ENCODE results near the gene RPS2. TPM values are rescaled to one million over a fixed set of nuclear protein-coding genes. Genes with fewer than 3 reads are reported as not detected.

The RPS2 gene
- total RNA-seq, 1 experiment from 2014 or later = 4,395 TPM

DNA sequence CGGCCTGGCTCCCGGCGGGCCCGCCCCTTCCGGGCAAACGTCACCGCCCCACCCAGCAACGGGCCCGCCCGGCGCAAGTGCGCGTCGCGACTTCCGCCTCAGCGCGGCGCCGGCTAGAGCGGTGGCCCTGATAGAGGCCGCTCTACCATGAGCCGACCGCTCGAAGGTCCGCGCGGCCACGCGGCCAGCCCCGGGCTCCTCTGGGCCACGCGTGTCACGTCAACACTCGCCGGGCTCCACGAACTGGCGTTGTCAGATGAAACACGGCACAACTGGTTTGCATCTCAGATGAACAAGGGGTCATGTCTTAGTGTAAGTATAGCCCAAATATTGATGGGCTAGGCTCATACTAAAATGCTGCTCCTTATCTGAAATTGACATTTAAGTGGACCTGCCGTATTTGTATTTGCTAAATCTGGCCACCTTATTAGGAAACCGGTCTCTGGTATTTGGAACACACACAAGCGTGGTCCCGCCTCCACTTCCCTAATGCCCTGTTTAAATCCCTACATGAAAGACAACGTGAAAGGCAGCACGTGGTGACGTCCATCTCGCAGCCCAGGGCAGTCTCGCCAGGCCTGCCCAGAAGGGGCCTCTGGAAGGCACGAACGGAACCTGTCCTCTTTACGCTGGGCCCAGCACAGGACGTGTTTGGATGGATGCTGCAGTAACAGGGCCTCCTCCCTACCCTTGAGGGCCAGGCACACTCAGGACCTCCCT, 45.3 kb upstream of the RPS2 start, which contains the start of gene ZNF598 (continued):
- 0 out of 2 replicates have a peak, but pooled peaks have one; percentile 76 for TF ChIP-seq ARID4B (CRISPR knock-in tag; IDR thresholded peaks at IDR 0.05; ENCODE audit: borderline replicate concordance)
- no peak for TF ChIP-seq ESRRA (CRISPR knock-in tag; IDR thresholded peaks at IDR 0.05; ENCODE audit: borderline replicate concordance)
- TF ChIP-seq, protein P1, sequence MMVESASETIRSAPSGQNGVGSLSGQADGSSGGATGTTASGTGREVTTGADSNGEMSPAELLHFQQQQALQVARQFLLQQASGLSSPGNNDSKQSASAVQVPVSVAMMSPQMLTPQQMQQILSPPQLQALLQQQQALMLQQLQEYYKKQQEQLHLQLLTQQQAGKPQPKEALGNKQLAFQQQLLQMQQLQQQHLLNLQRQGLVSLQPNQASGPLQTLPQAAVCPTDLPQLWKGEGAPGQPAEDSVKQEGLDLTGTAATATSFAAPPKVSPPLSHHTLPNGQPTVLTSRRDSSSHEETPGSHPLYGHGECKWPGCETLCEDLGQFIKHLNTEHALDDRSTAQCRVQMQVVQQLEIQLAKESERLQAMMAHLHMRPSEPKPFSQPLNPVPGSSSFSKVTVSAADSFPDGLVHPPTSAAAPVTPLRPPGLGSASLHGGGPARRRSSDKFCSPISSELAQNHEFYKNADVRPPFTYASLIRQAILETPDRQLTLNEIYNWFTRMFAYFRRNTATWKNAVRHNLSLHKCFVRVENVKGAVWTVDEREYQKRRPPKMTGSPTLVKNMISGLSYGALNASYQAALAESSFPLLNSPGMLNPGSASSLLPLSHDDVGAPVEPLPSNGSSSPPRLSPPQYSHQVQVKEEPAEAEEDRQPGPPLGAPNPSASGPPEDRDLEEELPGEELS (CRISPR knock-in tag; IDR thresholded peaks at IDR 0.05) = no peak
- no peak for TF ChIP-seq ZBTB43 (CRISPR knock-in tag; IDR thresholded peaks at IDR 0.05)
- 0 out of 2 replicates have a peak, but pooled peaks have one; percentile 58 for TF ChIP-seq MYBL2 (CRISPR knock-in tag; IDR thresholded peaks at IDR 0.05)
- TF ChIP-seq EMX1 (CRISPR knock-in tag; IDR thresholded peaks at IDR 0.05) = no peak
- TF ChIP-seq NR2C2 (CRISPR knock-in tag; IDR thresholded peaks at IDR 0.05) = no peak
- TF ChIP-seq, protein P2, sequence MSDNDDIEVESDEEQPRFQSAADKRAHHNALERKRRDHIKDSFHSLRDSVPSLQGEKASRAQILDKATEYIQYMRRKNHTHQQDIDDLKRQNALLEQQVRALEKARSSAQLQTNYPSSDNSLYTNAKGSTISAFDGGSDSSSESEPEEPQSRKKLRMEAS (CRISPR knock-in tag; IDR thresholded peaks at IDR 0.05) = peak; percentile 92
- 0 out of 2 replicates have a peak, but pooled peaks have one; percentile 38 for TF ChIP-seq CREM (CRISPR knock-in tag; IDR thresholded peaks at IDR 0.05)
- peak; percentile 72 for TF ChIP-seq FOXK1 (CRISPR knock-in tag; IDR thresholded peaks at IDR 0.05)
- TF ChIP-seq, protein P3, sequence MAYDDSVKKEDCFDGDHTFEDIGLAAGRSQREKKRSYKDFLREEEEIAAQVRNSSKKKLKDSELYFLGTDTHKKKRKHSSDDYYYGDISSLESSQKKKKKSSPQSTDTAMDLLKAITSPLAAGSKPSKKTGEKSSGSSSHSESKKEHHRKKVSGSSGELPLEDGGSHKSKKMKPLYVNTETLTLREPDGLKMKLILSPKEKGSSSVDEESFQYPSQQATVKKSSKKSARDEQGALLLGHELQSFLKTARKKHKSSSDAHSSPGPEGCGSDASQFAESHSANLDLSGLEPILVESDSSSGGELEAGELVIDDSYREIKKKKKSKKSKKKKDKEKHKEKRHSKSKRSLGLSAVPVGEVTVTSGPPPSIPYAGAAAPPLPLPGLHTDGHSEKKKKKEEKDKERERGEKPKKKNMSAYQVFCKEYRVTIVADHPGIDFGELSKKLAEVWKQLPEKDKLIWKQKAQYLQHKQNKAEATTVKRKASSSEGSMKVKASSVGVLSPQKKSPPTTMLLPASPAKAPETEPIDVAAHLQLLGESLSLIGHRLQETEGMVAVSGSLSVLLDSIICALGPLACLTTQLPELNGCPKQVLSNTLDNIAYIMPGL (CRISPR knock-in tag; IDR thresholded peaks at IDR 0.05) = 0 out of 2 replicates have a peak, but pooled peaks have one; percentile 31
- TF ChIP-seq TEAD4 (CRISPR knock-in tag; IDR thresholded peaks at IDR 0.05) = 0 out of 2 replicates have a peak, but pooled peaks have one; percentile 16
- TF ChIP-seq ERG (CRISPR knock-in tag; IDR thresholded peaks at IDR 0.05) = no peak
- TF ChIP-seq ZNF423 (CRISPR knock-in tag; IDR thresholded peaks at IDR 0.05) = no peak
- TF ChIP-seq, protein P4, sequence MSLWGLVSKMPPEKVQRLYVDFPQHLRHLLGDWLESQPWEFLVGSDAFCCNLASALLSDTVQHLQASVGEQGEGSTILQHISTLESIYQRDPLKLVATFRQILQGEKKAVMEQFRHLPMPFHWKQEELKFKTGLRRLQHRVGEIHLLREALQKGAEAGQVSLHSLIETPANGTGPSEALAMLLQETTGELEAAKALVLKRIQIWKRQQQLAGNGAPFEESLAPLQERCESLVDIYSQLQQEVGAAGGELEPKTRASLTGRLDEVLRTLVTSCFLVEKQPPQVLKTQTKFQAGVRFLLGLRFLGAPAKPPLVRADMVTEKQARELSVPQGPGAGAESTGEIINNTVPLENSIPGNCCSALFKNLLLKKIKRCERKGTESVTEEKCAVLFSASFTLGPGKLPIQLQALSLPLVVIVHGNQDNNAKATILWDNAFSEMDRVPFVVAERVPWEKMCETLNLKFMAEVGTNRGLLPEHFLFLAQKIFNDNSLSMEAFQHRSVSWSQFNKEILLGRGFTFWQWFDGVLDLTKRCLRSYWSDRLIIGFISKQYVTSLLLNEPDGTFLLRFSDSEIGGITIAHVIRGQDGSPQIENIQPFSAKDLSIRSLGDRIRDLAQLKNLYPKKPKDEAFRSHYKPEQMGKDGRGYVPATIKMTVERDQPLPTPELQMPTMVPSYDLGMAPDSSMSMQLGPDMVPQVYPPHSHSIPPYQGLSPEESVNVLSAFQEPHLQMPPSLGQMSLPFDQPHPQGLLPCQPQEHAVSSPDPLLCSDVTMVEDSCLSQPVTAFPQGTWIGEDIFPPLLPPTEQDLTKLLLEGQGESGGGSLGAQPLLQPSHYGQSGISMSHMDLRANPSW (CRISPR knock-in tag; conservative IDR thresholded peaks at IDR 0.05; ENCODE audit: low read depth) = no peak
- no peak for TF ChIP-seq SMAD3 (CRISPR knock-in tag; IDR thresholded peaks at IDR 0.05; ENCODE audit: borderline replicate concordance)
- peak; percentile 48; the same call in 1 of the 2 replicates for TF ChIP-seq GABPB1 (CRISPR knock-in tag; IDR thresholded peaks at IDR 0.05)
- TF ChIP-seq FOXP1 (CRISPR knock-in tag; IDR thresholded peaks at IDR 0.05; ENCODE audit: borderline replicate concordance) = peak; percentile 16; the same call in 1 of the 2 replicates
- TF ChIP-seq OVOL2 (CRISPR knock-in tag; IDR thresholded peaks at IDR 0.05; ENCODE audit: borderline replicate concordance) = no peak
- TF ChIP-seq, protein P5, sequence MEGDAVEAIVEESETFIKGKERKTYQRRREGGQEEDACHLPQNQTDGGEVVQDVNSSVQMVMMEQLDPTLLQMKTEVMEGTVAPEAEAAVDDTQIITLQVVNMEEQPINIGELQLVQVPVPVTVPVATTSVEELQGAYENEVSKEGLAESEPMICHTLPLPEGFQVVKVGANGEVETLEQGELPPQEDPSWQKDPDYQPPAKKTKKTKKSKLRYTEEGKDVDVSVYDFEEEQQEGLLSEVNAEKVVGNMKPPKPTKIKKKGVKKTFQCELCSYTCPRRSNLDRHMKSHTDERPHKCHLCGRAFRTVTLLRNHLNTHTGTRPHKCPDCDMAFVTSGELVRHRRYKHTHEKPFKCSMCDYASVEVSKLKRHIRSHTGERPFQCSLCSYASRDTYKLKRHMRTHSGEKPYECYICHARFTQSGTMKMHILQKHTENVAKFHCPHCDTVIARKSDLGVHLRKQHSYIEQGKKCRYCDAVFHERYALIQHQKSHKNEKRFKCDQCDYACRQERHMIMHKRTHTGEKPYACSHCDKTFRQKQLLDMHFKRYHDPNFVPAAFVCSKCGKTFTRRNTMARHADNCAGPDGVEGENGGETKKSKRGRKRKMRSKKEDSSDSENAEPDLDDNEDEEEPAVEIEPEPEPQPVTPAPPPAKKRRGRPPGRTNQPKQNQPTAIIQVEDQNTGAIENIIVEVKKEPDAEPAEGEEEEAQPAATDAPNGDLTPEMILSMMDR (IDR thresholded peaks at IDR 0.05) = no peak
- TF ChIP-seq CREB1 (CRISPR knock-in tag; IDR thresholded peaks at IDR 0.05) = no peak
